HEK293 (cell line): Measurements from ENCODE around the gene DGKQ.

Experiments used
- BCL6B ChIP-seq: fragments of 450-650 bp; formaldehyde crosslinking; IDR thresholded peaks from 2 replicates; pipeline ENCODE4 v1.5.1; 2017; ENCODE audit warnings: missing biosample characterization, missing genetic modification characterization
- ZNF341 ChIP-seq: fragments of 450-650 bp; formaldehyde crosslinking; IDR thresholded peaks from 2 replicates; pipeline ENCODE4; 2016; ENCODE audit warnings: low read depth, missing biosample characterization, missing genetic modification characterization
- ZSCAN23 ChIP-seq: fragments of 450-650 bp; formaldehyde crosslinking; IDR thresholded peaks from 2 replicates; pipeline ENCODE4 v1.5.1; 2016; ENCODE audit warnings: missing biosample characterization, missing genetic modification characterization
- TF ChIP-seq, protein P1 (sequence below): fragments of 450-650 bp; formaldehyde crosslinking; IDR thresholded peaks from 2 replicates; pipeline ENCODE4 v1.5.1; 2016; ENCODE audit warnings: missing biosample characterization, missing genetic modification characterization

Gene DGKQ

DNA sequence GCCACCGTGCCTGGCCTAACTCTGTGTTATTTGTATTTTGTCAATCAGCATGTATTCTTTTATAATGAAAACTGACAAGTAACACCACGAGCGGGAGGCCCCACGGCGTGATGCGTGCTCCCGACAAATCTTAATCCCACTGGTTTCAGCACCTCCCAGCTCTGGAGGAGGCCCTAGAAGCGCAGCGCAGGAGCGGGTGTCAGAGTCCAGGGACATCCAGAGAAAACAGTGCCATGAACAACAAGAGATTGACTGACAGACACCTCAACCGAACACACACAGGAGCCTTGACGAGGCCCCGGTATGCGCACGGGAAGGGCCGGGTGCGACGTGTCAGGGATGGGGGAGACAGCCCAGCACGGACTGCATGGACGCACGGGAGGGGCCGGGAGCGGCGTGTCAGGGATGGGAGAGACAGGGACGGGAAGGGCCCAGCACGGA, 64.2 kb downstream of the DGKQ start (continued):
- TF ChIP-seq, protein P1, sequence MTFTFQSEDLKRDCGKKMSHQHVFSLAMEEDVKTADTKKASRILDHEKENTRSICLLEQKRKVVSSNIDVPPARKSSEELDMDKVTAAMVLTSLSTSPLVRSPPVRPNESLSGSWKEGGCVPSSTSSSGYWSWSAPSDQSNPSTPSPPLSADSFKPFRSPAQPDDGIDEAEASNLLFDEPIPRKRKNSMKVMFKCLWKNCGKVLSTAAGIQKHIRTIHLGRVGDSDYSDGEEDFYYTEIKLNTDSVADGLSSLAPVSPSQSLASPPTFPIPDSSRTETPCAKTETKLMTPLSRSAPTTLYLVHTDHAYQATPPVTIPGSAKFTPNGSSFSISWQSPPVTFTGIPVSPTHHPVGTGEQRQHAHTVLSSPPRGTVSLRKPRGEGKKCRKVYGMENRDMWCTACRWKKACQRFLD = no peak
- no peak for TF ChIP-seq ZNF341 (tag by site-specific recombination)
- TF ChIP-seq BCL6B (tag by site-specific recombination) = no peak
- no peak for TF ChIP-seq ZSCAN23 (tag by site-specific recombination)
